ENCODE results near the gene ZDHHC14. TPM values are rescaled to one million over a fixed set of nuclear protein-coding genes. Genes with fewer than 3 reads are reported as not detected.

ZDHHC14 gene
- total and polyA plus RNA-seq, 9 donors: 4.9 to 16.4 (median 5.9) TPM

DNA sequence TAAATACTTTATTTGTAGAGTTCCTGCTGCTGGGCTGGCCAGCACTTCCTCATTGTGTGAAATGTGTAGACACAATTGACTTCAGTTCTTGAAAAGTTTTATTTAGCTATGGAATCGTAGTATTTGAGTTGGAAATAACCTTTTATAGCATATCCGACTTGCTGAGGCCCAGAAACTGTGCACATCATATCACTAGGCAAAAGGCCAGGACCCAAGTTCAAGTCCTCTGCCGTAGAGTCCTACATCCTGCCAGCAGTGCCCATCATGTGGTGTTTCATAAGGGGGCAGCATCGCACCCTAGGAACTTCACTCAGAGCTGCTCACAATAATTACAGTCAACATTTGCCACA is 234.4 kb downstream of the ZDHHC14 start:
- H3K27ac ChIP-seq: no peak overlapping the region
- 54 to 67% (median 62%) methylated on average over 4 of the region's 4 CpGs for WGBS, 3 donors

GRCh38 chr6:157615951-157616350 is 235.0 kb downstream of the ZDHHC14 start:
- DNase-seq: no peak
- intact Hi-C loops (cut with DNase I): no loop called here
- Histone ChIP-seq H3K4me1 (ENCODE audit: insufficient read depth) (no peaks in the 10 kb centered on the region), H3K9me3 (no peaks in the 10 kb centered on the region), H3K36me3 (no peaks in the 10 kb centered on the region), H3K27ac (no peak overlapping the region), H3K4me3 (no peak overlapping the region), H3K27me3 (no peaks in the 10 kb centered on the region)
- 92 to 94% (median 93%) methylated on average over 4 of the region's 4 CpGs for WGBS, 3 donors
- no peak for TF ChIP-seq POLR2A (IDR thresholded peaks at IDR 0.05)
- no peak for TF ChIP-seq EP300 (IDR thresholded peaks at IDR 0.05)
- TF ChIP-seq, protein P1, sequence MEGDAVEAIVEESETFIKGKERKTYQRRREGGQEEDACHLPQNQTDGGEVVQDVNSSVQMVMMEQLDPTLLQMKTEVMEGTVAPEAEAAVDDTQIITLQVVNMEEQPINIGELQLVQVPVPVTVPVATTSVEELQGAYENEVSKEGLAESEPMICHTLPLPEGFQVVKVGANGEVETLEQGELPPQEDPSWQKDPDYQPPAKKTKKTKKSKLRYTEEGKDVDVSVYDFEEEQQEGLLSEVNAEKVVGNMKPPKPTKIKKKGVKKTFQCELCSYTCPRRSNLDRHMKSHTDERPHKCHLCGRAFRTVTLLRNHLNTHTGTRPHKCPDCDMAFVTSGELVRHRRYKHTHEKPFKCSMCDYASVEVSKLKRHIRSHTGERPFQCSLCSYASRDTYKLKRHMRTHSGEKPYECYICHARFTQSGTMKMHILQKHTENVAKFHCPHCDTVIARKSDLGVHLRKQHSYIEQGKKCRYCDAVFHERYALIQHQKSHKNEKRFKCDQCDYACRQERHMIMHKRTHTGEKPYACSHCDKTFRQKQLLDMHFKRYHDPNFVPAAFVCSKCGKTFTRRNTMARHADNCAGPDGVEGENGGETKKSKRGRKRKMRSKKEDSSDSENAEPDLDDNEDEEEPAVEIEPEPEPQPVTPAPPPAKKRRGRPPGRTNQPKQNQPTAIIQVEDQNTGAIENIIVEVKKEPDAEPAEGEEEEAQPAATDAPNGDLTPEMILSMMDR (IDR thresholded peaks at IDR 0.05): no peak

More for the DNA sequence above, 234.4 kb downstream of the ZDHHC14 start:
- Histone ChIP-seq H3K27me3 (no peaks in the 10 kb centered on the region), H3K4me1 (ENCODE audit: insufficient read depth) (no peaks in the 10 kb centered on the region), H3K9me3 (no peaks in the 10 kb centered on the region), H3K36me3 (no peaks in the 10 kb centered on the region), H3K4me3 (no peak overlapping the region)
- DNase-seq: no peak
- TF ChIP-seq POLR2A (IDR thresholded peaks at IDR 0.05) (no peak), EP300 (IDR thresholded peaks at IDR 0.05) (no peak)
- TF ChIP-seq, protein P1 (IDR thresholded peaks at IDR 0.05): no peak
- intact Hi-C loops (cut with DNase I): no loop called here

GRCh38 chr6:157620944-157621343 is 240.0 kb downstream of the ZDHHC14 start:
- Histone ChIP-seq H3K9me3 (no peaks in the 10 kb centered on the region), H3K27me3 (no peaks in the 10 kb centered on the region), H3K4me1 (ENCODE audit: insufficient read depth) (no peaks in the 10 kb centered on the region), H3K36me3 (no peaks in the 10 kb centered on the region), H3K4me3 (no peak overlapping the region), H3K27ac (no peak overlapping the region)
- 86 to 97% (median 96%) methylated on average over 3 of the region's 3 CpGs for WGBS, 3 donors
- TF ChIP-seq, protein P1 (IDR thresholded peaks at IDR 0.05): no peak
- no peak for TF ChIP-seq EP300 (IDR thresholded peaks at IDR 0.05)
- TF ChIP-seq POLR2A (IDR thresholded peaks at IDR 0.05): no peak
- intact Hi-C loops (cut with DNase I): no loop called here
- no peak for DNase-seq

DNA sequence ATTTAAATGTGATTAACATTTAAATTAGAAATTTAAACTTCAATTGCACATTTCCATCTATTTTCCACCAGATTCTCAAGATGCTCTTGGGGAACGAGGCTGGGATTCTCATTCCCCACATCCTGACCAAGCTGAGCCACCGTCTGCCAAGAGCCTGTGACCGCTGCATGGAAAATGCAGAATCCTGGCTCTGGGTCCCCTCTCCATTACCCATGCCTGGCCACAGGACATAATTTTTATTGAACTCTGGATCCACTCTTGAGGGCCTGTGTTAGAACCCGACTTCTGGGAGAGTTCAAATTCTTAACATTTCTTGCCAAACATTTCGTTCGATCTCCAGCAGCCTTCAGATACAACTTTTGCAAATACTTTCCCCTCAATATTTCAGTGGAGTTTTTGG is 240.4 kb downstream of the ZDHHC14 start:
- intact Hi-C loops (cut with DNase I): no loop called here
- Histone ChIP-seq H3K4me3 (no peak overlapping the region), H3K36me3 (no peaks in the 10 kb centered on the region), H3K27ac (no peak overlapping the region), H3K9me3 (no peaks in the 10 kb centered on the region), H3K4me1 (ENCODE audit: insufficient read depth) (no peaks in the 10 kb centered on the region), H3K27me3 (no peaks in the 10 kb centered on the region)
- no peak for DNase-seq
- TF ChIP-seq, protein P1 (IDR thresholded peaks at IDR 0.05): no peak
- TF ChIP-seq EP300 (IDR thresholded peaks at IDR 0.05): no peak
- TF ChIP-seq POLR2A (IDR thresholded peaks at IDR 0.05): no peak
- 64 to 68% (median 67%) methylated on average over 6 of the region's 6 CpGs for WGBS, 3 donors

DNA sequence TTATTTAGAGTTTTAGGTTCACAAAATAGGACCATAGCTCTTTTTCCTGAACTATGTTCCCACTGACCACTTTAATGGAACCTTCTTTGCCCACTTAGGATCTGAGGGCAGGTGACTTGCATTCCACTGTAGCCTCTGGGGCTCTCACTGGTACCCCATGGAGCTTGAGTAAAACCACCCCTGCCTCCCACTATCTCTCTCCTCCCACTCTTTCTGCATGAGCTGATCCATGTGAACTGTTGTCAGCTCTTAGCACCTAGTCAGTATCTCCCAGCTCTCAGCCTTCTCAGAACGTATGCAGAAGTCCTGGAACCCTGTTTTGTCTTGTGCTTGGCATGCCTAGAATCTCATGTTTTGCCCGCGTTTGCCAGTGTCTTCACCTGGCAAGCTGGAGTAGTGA is 241.4 kb downstream of the ZDHHC14 start:
- Histone ChIP-seq H3K9me3 (no peaks in the 10 kb centered on the region), H3K4me1 (ENCODE audit: insufficient read depth) (no peaks in the 10 kb centered on the region), H3K27ac (no peak overlapping the region), H3K36me3 (no peaks in the 10 kb centered on the region), H3K4me3 (no peak overlapping the region), H3K27me3 (no peaks in the 10 kb centered on the region)
- DNase-seq: no peak
- TF ChIP-seq, protein P1 (IDR thresholded peaks at IDR 0.05): no peak
- TF ChIP-seq POLR2A (IDR thresholded peaks at IDR 0.05): no peak
- TF ChIP-seq EP300 (IDR thresholded peaks at IDR 0.05): no peak
- 92 to 99% (median 94%) methylated on average over 3 of the region's 3 CpGs for WGBS, 3 donors
- intact Hi-C loops (cut with DNase I): no loop called here

All from ovary (tissue), 9 donors.